ENCODE results near the gene CSNK1D.
A peak's percentile ranks its signal among the peaks of the same experiment; 100 is the strongest.

Gene CSNK1D

GRCh38 chr17:82246365-82247181 lies 26.9 kb downstream of the CSNK1D start:
- DNase-seq: peak in 1 of 42 donors; percentile 17

GRCh38 chr17:82246040-82246364 lies 27.5 kb downstream of the CSNK1D start:
- intact Hi-C loops (cut with DNase I): no loop called here
- peak in 1 of 42 donors; percentile 19 for DNase-seq

More at GRCh38 chr17:82246365-82247181, 26.9 kb downstream of the CSNK1D start:
- intact Hi-C loops (cut with DNase I): no loop called here

DNA sequence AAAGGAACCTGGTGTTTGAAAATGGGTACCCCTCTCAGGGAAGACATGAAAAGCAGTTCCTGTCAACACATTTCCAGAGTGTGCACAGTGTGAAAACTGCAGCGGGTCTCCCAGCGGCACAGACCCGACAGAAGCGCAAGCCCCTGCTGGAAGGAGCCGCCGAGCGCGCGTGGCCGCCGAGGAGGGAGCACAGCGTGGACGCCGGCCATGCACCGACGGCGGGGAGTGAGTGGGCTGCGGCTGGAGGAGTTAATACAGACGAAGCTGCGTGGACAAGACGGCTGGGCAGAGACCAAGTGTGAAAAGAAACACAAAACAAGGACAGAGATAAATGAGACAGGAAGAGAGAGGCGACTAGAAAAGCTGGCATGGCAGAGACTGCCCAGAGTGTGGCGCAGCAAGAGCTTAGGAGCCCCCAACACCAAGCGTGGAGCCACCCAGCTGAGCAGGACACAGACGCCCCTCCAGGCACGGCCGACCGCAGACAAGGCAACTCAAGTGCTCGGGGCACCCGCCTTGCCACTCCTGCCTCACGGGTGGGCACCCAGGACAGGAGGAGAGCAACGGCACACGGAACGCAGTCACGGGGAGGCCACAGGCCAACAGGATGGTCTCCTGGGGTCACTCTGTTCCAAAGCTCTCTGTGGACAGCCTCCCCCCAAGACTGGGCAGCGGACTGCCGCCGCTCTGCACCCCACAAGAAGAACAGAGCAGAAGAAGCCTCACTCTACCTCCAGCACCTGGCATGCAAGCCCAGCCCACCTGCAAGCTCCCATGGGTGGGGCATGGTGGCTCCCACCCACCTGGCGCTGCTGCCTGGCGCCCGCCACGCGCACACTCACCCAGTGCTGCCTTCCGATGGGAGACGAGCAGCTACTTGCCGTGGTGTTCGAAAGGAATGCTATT lies 28.1 kb downstream of the CSNK1D start:
- DNase-seq: peak in 18 of 42 donors; percentile 15 to 74 (median 62)
- intact Hi-C loops (cut with DNase I): no loop called here

DNA sequence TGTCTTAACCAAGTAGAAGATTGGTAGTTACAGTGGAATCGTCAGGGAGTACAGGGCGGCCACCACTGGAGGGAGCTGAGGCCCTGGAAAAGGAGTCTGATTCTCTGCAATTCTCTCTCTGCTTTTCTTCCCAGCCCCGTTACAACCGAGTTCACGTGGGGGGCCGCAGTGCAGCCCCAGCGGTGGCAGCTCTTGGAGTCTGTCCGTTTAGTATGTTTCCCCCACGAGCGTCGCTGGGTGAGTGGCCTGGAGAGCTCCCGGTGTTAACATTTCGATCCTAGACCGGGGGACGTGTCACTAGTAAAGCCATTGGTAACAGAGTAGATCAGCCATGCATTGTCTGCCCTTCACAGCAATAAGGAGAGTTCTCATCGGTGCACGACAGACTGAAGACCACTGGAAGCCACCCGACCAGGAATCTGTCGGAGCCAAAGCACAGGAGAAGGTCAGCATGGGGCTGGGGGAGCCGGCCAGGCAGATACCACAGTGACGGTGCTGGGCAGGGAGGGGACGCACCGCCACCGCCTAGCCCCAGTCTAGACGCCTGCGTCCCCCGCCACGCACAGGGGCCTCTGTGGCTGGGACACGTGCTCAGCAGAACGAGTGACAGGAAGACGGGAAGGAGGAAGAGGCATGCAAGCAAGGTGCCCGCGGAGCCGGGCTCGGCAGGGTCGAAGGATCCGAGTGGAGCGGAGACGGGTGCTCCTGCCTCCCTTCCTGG lies 28.9 kb downstream of the CSNK1D start:
- intact Hi-C loops (cut with DNase I): no loop called here
- DNase-seq: peak in 39 of 42 donors; percentile 47 to 84 (median 68)

DNA sequence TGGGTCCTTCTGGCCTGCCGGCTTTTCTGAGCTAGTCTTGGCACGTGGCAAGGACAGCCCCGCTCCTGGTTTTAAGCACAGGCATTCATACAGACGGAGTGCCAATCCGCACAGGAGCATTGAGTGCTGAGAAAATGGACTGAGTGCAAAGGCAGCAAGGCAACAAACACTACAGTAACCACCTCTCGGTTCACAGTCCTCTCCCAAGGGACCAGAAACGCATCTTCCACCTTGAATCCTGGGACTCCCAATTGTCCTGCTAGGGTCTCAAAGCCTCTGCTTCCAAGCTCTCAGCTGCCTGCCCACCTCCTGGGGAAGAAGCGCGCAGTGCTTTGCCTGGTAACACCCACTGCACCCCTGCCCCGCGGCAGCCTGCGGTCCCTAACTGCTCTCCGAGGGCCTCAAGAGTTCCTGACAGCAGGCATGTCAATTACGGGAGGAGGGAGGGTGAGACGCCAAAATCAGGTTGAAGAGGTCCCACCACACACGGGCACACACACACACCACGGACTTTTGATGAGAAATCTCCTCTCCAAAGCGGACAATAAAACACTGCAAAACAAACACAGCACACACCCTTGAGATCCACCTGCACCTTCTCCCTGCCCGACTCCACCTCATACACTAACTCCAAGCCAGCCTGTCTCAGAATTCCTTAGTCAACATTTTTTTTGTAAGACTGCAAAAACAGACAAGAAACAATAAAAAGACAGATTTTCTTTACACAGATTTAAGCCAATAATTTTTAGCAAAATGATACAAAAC lies 29.7 kb downstream of the CSNK1D start:
- intact Hi-C loops (cut with DNase I): no loop called here
- peak in 1 of 42 donors; percentile 16 for DNase-seq

- intact Hi-C loops (cut with DNase I): no loop called here
- DNase-seq: peak; percentile 68 to 92 (median 83)
These were observed 30.4 kb downstream of the CSNK1D start for GRCh38 chr17:82242977-82243647.

DNA sequence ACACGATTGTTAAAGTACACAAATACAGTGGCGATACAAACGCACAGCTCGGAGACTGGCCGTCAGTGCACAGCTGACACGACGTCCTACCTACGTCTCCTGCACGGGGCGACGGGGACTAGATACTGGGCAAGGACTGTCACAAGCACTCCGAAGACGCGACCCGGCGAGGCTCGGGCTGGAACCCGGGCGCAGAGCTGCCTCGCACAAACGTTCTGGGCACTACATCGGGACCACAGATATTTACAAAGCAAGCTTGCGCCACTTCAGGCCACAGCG lies 30.9 kb downstream of the CSNK1D start:
- DNase-seq: peak in 1 of 42 donors; percentile 12
- intact Hi-C loops (cut with DNase I): no loop called here

DNA sequence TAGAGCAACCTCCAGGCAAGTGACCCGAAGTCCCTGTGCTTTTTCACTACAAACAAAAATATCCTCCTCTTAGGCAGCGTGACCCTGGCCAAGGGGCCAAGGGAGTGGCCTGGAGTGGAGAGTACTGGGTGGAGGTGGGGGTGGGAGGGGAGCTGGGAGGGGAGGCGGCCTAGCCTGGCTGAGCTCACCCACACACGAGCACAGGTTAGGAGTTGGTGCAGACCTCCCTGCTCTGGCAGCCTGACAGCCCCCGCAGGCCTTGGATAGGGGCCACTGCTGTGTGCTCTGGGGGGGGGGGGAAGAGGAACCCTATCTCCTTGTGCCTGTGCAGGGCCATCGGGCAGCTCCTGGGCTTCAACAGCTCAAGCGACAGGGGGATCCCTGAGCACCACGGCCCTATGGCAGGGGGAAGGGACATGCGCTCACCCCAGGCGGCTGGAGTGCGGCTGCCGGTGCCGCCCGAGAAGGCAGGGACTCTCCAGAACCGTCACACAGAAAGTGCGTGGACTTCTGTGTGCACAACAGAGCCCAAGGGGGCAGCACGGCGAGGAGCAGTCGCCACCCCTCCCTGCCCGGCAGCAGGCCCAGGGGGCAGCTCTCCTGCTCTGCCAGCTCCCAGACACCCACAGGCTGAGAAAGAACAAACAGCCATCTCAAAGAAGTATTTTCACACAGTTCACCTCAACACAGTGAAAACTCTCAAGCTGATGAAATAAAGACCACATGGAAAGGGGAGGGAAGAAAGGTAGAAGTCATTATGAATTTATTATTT lies 31.4 kb downstream of the CSNK1D start:
- DNase-seq: no peak
- intact Hi-C loops (cut with DNase I): no loop called here

DNA sequence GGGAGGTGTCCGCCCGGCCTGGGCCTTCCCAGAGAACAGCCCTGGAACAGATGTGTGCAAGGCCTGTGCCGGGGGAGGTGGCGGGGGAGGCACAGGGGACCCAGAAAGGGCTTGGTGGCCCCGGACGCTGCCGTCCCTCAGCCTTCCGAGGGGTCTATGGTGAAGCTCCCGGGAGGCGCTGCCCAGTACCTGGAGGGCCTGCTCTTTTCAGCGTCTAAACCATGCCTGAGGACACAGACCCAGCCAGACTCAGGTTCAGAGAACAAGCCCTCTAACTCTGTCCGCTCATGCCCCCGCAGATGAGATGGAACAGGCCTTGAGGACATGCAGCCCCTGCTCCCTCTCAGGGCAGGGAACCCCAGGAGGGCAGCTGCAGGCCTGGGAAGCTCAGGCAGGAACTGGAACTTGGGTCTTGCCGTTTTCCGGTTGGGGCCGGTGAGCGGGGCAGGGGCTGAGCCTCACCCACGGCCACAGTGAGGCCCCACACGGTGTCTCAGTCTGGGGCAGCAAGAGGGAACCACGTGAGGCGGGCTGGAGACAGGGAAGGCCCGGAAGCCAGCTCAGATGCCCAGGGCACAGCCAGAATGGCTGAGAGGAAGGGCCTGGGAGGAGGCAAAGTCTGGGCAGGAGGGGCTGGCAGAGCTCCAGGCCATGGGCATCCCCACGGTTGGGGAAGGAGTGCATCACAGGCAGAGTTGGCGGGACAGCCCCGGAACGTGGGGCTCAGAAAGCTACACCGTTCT lies 32.1 kb downstream of the CSNK1D start:
- intact Hi-C loops (cut with DNase I): no loop called here
- peak; percentile 47 to 88 (median 71) for DNase-seq

DNA sequence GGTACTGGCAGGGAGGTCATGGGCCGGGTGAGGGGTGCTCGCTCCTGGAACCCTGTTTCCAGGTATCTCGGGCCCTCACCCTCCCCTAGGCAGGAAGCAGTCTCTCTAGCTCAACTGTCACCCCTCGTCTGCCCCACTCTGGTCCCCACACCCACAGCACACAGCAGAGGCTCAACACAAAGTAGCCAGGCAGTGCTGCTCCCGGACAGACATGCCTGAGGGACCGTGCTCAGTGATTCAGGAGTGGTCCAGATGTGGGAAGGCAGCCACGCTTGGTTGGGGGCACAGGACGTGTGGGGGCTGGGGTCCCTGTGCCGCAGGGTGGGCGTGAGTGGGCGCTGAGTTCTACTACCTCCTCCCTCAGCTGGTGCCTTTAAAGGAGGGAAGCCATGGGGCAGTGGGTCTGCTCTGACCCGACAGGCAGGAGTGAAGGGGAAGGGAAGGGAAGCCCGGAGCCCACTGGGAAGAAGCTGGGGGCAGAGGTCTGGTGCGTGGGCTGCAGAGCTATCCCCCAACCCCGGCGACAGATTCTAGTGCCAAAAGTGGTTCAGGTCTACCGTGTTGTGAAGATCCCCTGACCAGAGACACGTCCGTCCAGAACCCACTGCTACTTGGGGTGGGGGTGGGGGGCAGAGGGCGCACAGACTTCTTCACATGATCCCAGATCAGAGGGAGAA lies 32.9 kb downstream of the CSNK1D start:
- intact Hi-C loops (cut with DNase I): no loop called here
- DNase-seq: no peak

- peak in 2 of 42 donors; percentile 64 to 68 for DNase-seq
- intact Hi-C loops (cut with DNase I): loop anchor here (5.0 kb wide), 1 partner anchor 82 kb away; no protein-coding TSS in a partner anchor
These were observed 33.5 kb downstream of the CSNK1D start for GRCh38 chr17:82239926-82240505.

GRCh38 chr17:82239401-82239925 lies 34.0 kb downstream of the CSNK1D start:
- no peak for DNase-seq
- intact Hi-C loops (cut with DNase I): loop anchor here (5.0 kb wide), 1 partner anchor 83 kb away; no protein-coding TSS in a partner anchor

GRCh38 chr17:82238472-82239201 lies 34.9 kb downstream of the CSNK1D start:
- peak; percentile 43 to 93 (median 80) for DNase-seq
- intact Hi-C loops (cut with DNase I): loop anchor here (5.0 kb wide), 1 partner anchor 84 kb away; no protein-coding TSS in a partner anchor

GRCh38 chr17:82237746-82238471 lies 35.6 kb downstream of the CSNK1D start:
- peak in 1 of 42 donors; percentile 33 for DNase-seq
- intact Hi-C loops (cut with DNase I): loop anchor here (5.0 kb wide), 1 partner anchor 84 kb away; no protein-coding TSS in a partner anchor
